Skin of body (tissue), 2 donors: ENCODE measurements around the gene ALDH1L1. TPM values are rescaled to one million over a fixed set of nuclear protein-coding genes. Genes with fewer than 3 reads are reported as not detected.
"Not testable (repeated sequence)": the region's sequence is repeated elsewhere in the genome, so short reads cannot be mapped to it uniquely, and the experiment has no call there.

Experiments used
- DNase-seq: peaks from one replicate; lab custom pipeline; 2025; lab: John Stamatoyannopoulos, UW
- total RNA-seq: library from RNA; depleted of rRNA; stranded (reverse); fragments of >200 nt; gene quantifications from one replicate; pipeline ENCODE4 v1.2.3, GENCODE V29; 2014

The ALDH1L1 gene
- total RNA-seq, 1 donor from 2014 or later = 8.8 TPM

DNA sequence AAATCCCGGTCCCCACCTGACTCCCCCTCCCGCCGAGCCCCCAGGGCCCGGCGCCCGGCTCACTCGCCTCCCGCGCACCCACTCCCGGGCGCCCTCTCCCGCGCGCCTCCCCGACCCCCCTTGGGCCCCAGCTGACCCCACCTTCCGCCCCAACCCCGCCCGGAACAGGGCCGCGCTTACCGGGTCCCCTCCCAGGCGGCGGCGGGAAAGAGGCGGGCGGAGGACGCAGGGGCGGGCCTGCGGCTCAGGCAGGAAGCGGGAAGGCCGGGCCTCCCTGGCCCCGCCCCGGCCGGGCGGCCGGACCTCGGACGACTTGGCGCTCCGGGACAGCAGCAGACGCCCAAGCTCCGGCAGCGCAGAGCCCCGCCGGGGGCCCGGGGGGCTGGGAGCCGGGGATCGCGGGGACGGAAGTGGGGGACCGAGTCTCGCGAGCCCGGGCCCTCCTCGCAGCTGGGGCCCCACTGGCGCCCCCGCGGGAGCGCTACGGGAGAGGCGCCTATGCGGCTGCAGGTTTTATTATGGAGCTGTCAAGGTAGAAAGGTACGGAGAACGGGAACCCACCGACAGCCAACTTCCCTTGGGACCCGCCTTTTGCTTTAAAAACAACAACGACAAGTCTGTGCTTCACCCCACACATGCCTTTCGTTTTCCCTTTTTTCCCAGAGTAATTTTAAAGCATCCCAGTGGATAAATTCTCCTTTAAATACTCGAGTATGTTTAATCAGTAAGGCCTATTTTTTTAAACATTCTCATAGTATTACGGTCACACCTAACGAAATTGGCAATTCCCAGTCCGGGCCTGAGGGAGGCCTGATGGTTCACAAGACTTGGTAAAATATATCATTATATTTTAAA, 96.2 kb downstream of the ALDH1L1 start, which contains the start of gene SLC41A3:
SLC41A3 (minus strand) TSS at position 212 of the 855 bp plus-strand sequence. CDS start 15,905 bp downstream, outside the sequence.
- DNase-seq = peak; percentile 70

DNA sequence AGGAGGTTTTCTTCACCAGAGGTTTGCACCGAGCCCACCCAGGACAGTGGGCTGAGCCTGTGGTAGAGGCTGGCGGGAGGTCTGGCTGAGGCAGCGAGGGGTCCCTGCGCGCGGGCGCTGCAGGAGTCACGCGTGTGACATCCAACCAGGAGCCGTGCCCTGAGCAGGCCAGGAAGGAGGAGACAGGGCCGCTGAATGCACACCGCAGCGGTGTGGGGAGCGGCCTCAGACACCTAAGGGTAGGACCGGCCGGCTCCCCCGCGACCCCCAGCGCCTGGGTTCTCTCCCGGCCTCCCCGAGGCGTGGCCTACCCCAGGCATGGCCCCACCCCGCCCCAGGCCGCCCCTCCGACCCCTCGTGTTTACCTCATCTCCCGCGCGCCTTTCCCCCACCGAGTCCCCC, 96.9 kb downstream of the ALDH1L1 start:
- DNase-seq = no peak

DNA sequence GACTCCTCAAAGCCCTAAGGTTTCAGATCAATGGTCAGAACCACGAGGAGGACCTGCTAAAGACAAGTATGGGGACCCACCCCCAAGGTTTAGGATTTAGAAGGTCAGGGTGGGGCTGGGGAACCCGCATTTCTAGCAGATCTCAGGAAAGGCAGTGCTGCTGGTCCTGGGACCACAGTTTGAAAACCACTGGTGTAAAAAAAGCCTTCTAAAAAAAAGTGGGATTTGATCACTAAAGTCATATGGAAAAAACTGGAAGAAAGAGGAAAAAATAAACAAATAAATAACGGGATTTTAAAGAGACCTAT, 97.3 kb downstream of the ALDH1L1 start:
- DNase-seq = no peak

DNA sequence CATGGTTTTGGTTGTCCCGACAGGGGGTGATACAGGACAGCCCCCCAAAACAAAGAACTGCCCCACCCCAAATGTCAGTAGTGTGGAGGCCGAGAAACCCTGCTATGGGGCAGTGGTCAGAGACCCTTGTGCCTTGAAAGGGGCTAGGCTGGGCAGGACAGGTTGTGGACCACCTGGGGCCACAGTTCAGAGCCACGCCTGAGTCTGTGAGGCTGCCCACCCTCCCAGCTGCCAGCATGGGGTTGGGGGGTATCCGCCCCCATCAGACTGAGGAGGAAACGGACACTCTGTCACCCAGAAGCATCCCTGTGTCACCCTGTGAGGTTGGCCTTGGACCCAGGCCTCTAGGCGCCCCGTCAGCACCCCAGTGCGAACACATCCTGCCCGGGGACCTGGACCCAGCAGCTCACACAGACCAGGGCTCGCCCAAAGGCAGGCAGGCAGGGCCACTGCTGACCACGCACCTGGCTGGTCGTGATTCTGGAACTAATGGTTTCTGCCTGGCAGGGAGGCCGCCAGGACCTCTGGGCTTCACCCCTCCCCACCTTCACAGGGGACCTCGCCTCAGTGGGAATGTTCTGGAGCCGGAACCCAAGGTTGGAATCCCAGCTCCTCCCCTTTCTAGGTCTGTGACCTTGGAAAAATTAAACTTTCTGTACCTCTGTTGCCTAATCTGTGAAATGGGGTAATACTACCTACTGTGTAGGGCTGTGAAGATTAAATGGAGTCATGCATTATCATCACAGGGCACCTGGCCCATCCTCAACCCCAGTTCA, 97.8 kb downstream of the ALDH1L1 start:
- DNase-seq = no peak

DNA sequence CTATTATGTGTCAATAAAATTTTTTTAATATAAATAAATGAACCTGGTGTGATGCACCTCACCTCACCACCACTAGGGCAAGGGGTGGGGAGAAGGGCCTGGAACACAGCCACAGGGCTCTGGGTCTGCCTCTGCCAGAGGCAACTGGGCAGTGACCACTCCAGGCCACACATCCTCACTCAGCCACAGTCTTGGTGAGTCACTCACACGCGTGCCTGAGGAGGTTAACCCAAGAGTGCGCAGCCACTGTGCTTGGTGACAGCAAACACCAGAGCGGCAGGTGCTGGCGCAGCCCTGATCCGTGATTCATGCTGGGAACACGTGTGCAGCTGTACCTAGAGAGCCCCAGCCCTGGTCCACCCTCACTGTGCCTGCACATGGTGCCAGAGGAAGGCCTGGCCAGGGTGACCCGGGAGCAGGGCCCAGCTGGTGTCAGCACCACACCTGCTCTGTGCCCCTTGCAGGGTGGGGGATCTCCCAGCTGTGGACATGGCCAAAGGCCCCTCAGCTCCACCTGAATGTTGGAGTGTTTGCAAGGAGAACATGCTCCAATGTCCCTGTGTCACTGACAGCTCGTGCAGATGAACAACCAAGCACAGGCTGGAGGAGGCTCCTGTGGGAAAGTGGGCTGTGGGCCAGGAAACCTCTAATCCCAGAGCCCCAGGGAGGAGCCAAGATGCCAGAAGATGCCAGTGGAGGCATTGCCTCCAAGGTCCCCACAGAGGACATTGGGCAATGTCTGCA, 98.6 kb downstream of the ALDH1L1 start:
- DNase-seq = no peak

DNA sequence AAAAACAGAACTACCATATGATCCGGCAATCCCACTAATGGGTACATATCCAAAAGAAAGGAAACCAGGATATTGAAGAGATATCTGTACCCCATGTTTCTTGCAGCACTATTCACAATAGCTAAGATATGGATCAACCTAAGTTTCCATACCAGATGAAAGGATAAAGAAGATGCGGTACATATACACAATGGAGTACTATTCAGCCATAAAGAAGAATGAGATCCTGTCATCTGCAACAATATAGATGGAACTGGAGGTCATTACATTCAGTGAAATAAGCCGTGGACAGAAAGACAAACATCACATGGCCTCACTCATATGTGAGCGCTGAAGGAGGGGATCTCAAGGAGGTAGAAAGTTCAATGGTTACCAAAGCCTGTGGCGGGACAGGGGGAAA, 99.4 kb downstream of the ALDH1L1 start:
- DNase-seq = no peak

DNA sequence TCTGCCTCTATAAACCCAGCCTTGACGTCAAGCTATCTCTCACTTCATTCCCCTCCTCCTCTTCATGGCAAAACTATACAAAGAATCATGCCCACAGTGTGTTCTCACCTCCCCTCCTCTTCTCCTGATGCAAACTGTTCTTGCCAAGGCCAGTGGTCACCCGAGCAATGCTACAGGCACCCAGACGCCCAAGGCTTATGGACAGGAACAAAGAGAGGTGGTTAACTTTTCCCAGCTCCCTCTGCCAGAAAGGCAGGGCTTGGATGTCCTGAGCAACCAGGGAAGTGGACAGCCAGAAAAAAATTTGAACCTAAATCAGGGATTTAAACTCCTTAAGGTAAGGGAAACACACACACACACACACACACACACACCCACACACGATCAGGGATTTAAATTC, 101.5 kb downstream of the ALDH1L1 start:
- DNase-seq = no peak

DNA sequence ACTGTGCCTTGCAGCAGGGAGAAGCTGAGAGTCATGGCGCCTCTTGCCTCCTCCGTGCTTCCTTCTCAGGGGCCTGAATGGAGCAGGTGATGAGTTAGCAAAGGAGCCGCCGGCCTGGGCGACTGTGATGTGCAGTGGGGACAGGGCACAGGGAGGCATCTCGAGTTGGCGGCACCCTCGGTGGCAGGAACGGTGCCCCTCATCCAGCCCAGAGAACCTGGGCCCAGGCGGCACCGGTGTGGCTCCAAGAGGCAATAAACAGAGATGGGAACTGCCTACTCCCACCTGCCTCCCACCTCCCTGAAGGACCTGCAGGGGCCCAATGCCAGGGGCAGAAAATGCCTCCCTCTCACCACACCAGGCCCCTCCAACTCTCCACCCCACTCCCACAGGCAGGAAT, 102.6 kb downstream of the ALDH1L1 start:
- no peak for DNase-seq

DNA sequence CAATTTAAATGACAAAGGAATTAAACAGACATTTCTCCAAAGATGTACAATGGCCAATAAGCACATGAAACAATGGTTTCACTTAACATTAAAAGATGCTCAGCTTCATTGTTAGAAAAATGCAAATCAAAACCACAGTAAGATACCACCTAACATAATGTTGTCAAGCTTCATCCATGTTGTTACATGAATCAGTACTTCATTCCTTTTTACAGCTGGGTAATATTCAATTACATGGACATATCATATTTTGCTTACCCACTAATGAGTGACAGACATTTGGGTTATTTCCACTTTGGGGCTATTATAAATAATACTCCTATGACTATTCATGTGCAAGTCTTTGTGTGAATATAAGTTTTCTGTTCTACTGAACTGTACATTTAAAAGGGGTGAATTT, 104.2 kb downstream of the ALDH1L1 start:
- DNase-seq = no peak

DNA sequence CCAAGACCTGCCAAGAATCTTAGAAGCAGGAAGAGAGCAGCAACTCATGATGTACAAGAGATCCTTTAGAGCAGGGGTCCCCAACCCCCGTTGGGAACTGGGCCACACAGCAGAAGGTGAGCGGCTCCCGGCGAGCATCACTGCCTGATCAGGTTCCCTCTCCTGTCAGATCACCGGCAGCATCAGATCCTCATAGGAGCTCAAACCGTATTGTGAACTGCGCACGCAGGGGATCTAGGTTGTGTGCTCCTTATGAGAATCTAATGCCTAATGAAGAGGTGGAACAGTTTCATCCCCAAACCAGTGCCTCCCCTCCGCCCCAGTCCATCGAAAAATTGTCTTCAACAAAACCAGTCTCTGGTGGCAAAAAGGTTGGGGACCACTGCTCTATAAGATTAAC, 110.2 kb downstream of the ALDH1L1 start:
- DNase-seq = no peak

DNA sequence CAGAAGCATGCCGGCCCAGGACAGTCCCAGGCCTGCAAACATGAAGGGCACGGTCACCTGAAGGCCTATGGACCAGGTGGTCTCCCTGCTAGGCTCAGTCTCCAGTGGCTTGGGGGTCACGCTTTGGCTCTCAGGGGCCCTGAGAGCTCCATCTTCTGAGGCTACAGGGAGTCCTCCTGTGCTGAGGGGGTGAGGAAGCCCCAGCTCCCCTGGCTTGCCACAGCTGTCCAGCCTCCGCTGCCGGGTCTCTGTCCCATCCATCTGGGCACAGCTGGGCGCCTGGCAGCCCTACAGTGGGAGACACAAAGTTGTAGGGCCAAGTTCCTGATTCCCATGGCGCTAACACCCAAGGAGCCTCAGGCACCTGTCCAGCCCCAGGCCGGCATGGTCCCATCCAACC, 112.4 kb downstream of the ALDH1L1 start:
- no peak for DNase-seq

DNA sequence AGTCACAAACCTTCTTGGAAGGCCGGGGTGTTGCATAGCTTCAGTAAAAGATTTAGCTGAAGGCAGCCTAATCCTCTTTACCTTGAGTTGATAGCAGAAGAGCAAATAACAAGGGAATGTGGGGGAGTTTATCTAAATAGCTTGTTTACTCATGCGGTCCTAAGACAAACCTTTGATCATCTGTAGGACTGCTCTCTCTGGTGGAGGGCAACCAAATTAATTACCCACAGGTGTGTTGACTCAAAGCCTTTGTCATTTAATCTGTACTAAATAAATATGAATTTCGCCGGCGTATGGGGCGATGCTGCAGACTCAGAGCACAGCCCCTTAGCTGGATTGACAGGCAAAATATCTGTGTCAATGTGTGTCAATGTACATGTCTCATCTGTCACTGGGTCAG, 113.7 kb downstream of the ALDH1L1 start:
- DNase-seq = not testable (repeated sequence)

DNA sequence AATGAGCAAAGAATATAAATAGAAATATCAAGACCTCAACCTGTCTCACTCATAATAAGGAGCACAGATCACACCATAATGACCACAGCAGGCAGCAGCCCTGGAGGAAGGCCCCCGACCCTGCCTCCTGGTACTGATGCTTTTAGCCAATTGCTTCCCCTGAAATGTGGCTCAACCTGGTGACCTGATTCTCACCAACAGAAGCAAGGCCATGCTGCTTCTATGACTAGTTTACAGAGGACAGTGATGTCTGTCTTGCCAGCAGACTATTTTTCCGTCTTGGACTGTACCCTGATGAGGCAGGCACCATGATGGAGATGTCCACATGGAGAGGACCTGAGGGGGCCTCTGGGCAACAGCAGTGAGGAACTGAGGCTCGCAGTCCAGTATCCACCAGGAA, 114.5 kb downstream of the ALDH1L1 start:
- no peak for DNase-seq

DNA sequence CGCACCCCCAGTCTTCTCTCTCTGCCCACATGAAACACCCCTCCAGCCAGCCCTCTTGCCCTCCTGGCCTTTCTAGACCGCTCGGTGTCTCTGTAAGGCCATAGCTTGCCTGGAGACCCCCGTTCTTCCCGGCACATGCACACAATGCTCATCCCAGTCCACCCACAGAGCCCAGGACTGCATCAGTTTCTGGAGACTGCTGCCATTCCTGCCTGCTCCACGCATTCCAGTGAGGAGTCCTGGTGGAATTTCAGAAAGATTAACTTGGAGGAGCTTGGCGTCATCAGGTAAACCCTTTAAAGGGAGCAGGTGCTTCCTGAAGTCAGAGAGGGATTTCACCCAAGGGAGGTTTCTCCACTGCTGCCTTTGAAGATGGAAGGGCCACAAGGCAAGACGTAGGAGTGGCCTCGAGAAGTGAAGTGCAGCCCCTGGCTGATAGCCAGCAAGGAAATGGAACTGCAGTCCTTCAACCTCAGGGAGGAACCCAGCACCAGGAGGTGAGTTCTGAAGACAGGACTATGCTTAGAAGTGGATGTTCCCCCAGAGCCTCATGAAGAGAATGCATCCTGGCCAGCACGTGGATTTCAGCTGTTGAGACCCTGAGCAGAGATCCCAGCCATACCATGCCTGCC, 115.6 kb downstream of the ALDH1L1 start:
- DNase-seq = no peak

DNA sequence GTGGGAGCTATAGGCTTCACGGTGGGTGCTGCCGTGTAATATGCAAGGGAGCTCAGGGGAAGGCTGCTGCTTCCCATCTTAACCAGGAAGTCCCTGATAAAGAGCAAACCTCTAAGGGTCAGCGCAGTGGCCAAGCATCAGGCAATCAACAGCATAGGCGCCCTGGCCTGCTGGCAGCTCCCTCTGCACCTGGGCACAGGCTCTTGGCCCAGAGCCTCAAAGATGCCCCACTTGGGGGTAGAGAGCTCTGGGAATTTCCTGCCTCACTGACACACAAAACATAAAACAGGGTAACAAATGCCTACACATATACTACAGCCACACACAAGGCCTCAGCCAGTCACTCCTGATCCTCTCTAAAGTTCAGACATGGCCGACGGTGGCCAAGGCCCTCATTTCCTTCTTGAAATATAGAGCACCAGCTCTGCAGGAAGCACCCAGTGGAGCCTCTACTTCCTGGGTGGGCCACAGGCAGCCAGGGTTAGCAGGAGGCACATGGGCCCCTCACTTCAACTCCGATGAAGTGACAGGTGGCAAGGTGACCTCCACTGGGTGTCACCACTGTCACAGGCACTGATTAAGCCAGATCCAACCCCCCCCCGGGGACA, 116.9 kb downstream of the ALDH1L1 start:
- no peak for DNase-seq

DNA sequence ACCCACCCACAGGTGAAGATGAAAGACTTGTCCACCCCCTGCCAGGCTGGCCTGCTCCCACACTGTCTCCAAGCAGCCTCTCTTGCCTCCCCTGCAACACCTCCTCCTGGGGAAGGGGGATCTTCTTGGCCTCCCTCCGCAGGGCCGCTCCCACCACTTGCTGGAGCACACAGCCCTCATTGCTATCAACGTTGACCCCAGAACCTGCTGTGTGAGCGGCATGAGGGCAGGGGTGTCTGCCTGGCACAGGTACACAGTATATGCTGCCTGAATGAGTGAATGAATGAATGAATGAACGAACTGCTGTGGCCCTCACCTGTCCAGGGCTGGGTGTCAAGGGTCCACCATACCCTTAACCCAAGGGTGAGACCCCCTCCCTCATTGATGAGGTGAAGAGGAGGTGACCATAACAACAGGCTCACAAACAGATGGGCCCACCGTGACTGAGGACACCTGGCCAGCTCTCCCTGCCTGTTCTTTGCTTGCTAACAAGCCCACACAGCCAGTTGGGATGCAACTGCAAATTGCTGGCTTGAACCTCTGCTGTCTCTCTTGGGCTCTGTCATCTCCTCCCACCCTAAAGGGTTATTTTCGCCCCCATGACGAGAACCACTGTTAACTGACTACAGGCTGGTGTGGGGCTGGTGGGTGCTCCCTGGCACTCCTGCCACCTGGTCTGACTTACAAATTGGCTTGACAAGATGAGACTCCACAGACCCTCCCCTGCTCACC, 118.9 kb downstream of the ALDH1L1 start:
- no peak for DNase-seq

DNA sequence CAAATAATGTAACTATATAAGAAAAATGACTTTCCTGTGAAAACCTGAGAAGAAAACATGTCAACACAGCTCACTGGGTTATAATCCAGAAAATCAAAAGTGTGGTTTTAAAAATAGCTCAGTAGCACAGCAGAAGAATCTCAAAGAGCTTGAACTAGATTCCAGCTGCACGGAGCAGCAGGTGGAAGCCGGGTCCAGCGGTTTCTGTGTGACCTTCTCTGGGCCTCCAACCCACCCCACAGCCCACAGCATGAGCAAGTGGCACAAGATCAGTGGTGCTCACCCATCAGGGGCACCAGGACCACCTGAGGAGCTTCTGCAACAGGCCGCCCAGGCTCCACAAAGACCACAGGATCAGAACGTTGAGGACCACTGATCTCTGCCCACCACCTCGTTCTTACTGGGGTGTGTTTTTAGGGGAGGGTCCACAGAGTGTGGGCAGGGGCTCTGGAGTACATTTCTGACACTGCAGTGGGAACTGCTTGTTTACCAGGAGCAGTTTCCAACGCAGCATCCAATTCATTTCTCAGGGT, 119.7 kb downstream of the ALDH1L1 start:
- no peak for DNase-seq

DNA sequence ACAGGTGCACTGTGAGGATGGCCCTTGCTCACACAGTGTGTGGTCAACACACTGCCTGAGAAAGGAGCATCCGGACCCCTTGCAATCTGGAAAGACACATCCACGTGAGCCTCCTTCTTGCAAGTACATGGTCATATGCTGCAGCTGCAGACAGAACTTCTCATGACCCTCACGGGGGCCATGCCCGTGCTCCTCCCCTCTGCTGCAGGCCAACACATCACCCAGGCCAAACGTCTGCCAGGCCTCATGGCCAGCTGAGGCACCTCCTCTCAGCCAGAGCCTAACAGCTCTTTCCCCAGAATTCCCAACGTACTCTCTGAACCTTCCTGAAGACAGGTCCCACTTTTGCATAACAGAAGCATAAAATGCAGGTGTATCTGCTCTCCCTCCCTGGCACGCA, 121.7 kb downstream of the ALDH1L1 start:
- DNase-seq = no peak

DNA sequence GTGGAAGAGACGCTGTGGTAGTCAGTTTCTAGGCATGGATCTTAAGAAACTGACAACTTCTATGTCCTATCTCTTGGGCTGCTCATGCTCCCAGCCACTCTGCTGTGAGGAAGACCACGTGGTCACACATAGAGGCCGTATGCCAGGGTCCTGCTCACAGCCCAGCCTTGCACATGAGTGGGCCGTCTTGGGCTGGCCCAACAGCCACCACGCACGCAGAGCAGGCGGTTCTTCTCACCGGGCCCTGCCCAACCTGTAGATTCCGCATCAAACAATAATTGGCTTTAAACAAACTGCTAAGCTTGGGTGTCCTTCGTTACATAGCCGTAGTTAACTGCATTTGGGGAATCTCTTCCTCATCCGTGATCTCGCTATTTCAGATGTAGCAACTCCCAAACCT, 122.5 kb downstream of the ALDH1L1 start:
- DNase-seq = no peak

DNA sequence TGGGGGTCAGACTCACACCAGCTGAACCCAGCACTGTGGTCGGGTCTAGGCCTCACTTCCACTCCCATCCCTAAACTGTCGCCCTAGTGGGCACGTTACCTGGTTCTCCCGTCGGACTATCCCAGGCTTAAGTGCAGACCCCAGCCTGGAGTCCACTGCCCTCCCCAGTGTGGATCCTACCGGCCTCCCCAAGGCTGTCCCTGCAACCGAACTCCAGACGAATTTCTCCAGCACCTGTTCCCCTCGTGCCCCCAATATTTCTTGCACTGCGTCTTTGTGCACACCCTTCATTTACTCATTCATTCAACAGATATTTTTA, 122.9 kb downstream of the ALDH1L1 start:
- DNase-seq = no peak
